ENCODE results near the gene OS9. TPM values are rescaled to one million over a fixed set of nuclear protein-coding genes. Genes with fewer than 3 reads are reported as not detected.
"Not testable (repeated sequence)": the region's sequence is repeated elsewhere in the genome, so short reads cannot be mapped to it uniquely, and the experiment has no call there.

Gene OS9
- total RNA-seq, 1 experiment from 2014 or later = 186 TPM

DNA sequence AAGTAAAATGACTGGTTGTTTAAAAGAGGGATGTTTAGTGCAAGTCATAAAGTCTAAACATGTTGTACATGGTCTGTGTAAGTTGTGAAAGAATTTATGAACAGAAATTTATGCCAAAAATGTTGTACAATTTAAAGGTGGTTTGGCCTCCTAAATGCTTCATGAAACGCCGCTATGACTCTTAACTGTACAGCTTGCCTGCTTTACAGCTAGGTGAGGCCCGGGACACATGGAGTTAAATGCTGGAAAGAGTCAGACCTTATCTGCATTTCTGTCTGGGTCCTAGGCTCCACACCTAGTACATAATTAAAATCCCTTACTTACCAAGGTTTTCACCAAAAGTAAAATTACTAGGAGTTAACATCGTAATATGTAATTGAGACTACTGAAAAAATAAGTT, 32.6 kb upstream of the OS9 start:
- Histone ChIP-seq H3K36me3 (ENCODE audit: control insufficient read depth, insufficient read depth, low read length) (no peaks in the 10 kb centered on the region), H3K27ac (ENCODE audit: low read length) (no peak overlapping the region), H3K9me3 (ENCODE audit: control insufficient read depth, insufficient read depth, low read depth, low read length) (peaks cover 6% of the 10 kb centered on the region; the same call in 1 of the 2 replicates), H3K4me3 (ENCODE audit: low read depth in 2 of 2, low read length in 2 of 2) (no peak overlapping the region), H3K4me1 (ENCODE audit: control insufficient read depth, insufficient read depth, low read length) (no peaks in the 10 kb centered on the region), H3K27me3 (ENCODE audit: control insufficient read depth, insufficient read depth, low read length) (no peaks in the 10 kb centered on the region)
- CTCF ChIA-PET = no interaction called here
- in situ Hi-C loops (cut with HindIII; ENCODE audit: low pct_unique_long_range_greater_than_20kb, low sequenced_read_pairs) (no loop called here), intact Hi-C loops (cut with micrococcal nuclease; ENCODE audit: unreplicated experiment) (no loop called here)
- POLR2A ChIA-PET = interaction anchor here (0.6 kb wide), 1 partner anchor 26 kb away, joined by 4 read pairs; no protein-coding TSS in a partner anchor
- DNase-seq (ENCODE audit: low read depth, low spot score) (no peak), ATAC-seq (no peak)
- TF ChIP-seq SIN3A (IDR thresholded peaks at IDR 0.05; ENCODE audit: borderline replicate concordance, insufficient read depth, low read depth, low read length) (no peak), TCF7L2 (IDR thresholded peaks at IDR 0.05; ENCODE audit: low read depth, low read length) (no peak)
- no TSS peak for BruUV-seq (replicated peaks)

DNA sequence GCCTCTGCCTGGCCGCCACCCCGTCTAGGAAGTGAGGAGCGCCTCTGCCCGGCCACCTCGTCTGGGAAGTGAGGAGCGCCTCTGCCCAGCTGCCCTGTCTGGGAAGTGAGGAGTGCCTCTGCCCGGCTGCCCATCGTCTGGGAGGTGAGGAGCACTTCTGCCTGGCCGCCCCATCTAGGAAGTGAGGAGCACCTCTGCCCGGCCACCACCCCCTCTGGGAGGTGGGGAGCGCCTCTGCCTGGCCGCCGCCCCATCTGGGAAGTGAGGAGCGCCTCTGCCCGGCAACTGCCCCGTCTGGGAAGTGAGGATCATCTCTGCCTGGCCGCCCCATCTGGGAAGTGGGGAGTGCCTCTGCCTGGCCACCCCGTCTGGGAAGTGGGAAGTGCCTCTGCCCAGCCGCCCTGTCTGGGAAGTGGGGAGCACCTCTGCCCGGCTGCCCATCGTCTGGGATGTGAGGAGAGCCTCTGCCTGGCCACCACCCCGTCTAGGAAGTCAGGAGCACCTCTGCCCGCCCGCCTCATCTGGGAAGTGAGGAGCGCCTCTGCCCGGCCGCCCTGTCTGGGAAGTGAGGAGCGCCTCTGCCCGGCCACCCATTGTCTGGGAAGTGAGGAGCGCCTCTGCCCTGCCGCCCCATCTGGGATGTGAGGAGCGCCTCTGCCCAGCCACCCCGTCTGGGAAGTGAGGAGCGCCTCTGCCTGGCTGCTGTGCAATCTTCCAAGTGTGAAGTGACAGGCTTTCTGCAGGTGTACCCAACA, 28.7 kb upstream of the OS9 start:
- H3K4me3 ChIP-seq (ENCODE audit: low read depth in 2 of 2, low read length in 2 of 2); H3K4me1 ChIP-seq (ENCODE audit: control insufficient read depth, insufficient read depth, low read length); H3K27ac ChIP-seq (ENCODE audit: low read length); H3K27me3 ChIP-seq (ENCODE audit: control insufficient read depth, insufficient read depth, low read length); CTCF ChIA-PET; ATAC-seq; in situ Hi-C loops (cut with HindIII; ENCODE audit: low pct_unique_long_range_greater_than_20kb, low sequenced_read_pairs); intact Hi-C loops (cut with micrococcal nuclease; ENCODE audit: unreplicated experiment); H3K9me3 ChIP-seq (ENCODE audit: control insufficient read depth, insufficient read depth, low read depth, low read length); DNase-seq (ENCODE audit: low read depth, low spot score); H3K36me3 ChIP-seq (ENCODE audit: control insufficient read depth, insufficient read depth, low read length); BruUV-seq (replicated peaks); POLR2A ChIA-PET: not testable (repeated sequence)

DNA sequence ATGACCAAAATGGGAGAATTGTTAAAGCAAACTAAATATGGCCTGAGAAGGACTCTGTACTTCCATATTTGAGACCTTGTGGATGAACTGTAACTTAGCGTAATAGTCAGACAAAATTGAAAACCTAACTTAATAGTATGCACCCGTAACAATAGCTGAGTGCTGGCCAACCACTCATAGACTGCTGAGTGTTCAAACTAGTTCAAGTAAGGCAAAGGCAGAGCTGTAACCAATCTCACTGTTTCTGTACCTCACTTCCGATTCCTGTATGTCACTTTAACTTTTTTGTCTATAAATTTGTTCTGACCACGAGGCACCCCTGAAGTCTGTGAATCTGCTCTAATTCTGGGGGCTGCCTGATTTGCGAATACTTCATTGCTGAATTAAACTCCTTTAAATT, 27.0 kb upstream of the OS9 start:
- ATAC-seq (no peak), DNase-seq (ENCODE audit: low read depth, low spot score) (no peak)
- no peak overlapping the region for H3K4me3 ChIP-seq (ENCODE audit: low read depth in 2 of 2, low read length in 2 of 2)
- no peak overlapping the region for H3K27ac ChIP-seq (ENCODE audit: low read length)
- in situ Hi-C loops (cut with HindIII; ENCODE audit: low pct_unique_long_range_greater_than_20kb, low sequenced_read_pairs) (no loop called here), intact Hi-C loops (cut with micrococcal nuclease; ENCODE audit: unreplicated experiment) (no loop called here)
- H3K36me3 ChIP-seq (ENCODE audit: control insufficient read depth, insufficient read depth, low read length) = no peaks in the 10 kb centered on the region
- CTCF ChIA-PET = interaction anchor here (0.7 kb wide), 1 partner anchor 69 kb away, joined by 3 read pairs; no protein-coding TSS in a partner anchor
- 0 out of 2 replicates have a peak, but pooled peaks cover under 1% of the 10 kb centered on the region for H3K9me3 ChIP-seq (ENCODE audit: control insufficient read depth, insufficient read depth, low read depth, low read length)
- H3K27me3 ChIP-seq (ENCODE audit: control insufficient read depth, insufficient read depth, low read length) = no peaks in the 10 kb centered on the region
- no TSS peak for BruUV-seq (replicated peaks)
- POLR2A ChIA-PET = no interaction called here
- no peaks in the 10 kb centered on the region for H3K4me1 ChIP-seq (ENCODE audit: control insufficient read depth, insufficient read depth, low read length)
- TF ChIP-seq, protein P1, sequence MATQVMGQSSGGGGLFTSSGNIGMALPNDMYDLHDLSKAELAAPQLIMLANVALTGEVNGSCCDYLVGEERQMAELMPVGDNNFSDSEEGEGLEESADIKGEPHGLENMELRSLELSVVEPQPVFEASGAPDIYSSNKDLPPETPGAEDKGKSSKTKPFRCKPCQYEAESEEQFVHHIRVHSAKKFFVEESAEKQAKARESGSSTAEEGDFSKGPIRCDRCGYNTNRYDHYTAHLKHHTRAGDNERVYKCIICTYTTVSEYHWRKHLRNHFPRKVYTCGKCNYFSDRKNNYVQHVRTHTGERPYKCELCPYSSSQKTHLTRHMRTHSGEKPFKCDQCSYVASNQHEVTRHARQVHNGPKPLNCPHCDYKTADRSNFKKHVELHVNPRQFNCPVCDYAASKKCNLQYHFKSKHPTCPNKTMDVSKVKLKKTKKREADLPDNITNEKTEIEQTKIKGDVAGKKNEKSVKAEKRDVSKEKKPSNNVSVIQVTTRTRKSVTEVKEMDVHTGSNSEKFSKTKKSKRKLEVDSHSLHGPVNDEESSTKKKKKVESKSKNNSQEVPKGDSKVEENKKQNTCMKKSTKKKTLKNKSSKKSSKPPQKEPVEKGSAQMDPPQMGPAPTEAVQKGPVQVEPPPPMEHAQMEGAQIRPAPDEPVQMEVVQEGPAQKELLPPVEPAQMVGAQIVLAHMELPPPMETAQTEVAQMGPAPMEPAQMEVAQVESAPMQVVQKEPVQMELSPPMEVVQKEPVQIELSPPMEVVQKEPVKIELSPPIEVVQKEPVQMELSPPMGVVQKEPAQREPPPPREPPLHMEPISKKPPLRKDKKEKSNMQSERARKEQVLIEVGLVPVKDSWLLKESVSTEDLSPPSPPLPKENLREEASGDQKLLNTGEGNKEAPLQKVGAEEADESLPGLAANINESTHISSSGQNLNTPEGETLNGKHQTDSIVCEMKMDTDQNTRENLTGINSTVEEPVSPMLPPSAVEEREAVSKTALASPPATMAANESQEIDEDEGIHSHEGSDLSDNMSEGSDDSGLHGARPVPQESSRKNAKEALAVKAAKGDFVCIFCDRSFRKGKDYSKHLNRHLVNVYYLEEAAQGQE (IDR thresholded peaks at IDR 0.05; ENCODE audit: insufficient read depth in 1 of 2, low read depth in 2 of 2, low read length in 1 of 2) = no peak
- TF ChIP-seq TCF7L2 (IDR thresholded peaks at IDR 0.05; ENCODE audit: low read depth, low read length) (no peak), SIN3A (IDR thresholded peaks at IDR 0.05; ENCODE audit: borderline replicate concordance, insufficient read depth, low read depth, low read length) (no peak)
- TF ChIP-seq, protein P2, sequence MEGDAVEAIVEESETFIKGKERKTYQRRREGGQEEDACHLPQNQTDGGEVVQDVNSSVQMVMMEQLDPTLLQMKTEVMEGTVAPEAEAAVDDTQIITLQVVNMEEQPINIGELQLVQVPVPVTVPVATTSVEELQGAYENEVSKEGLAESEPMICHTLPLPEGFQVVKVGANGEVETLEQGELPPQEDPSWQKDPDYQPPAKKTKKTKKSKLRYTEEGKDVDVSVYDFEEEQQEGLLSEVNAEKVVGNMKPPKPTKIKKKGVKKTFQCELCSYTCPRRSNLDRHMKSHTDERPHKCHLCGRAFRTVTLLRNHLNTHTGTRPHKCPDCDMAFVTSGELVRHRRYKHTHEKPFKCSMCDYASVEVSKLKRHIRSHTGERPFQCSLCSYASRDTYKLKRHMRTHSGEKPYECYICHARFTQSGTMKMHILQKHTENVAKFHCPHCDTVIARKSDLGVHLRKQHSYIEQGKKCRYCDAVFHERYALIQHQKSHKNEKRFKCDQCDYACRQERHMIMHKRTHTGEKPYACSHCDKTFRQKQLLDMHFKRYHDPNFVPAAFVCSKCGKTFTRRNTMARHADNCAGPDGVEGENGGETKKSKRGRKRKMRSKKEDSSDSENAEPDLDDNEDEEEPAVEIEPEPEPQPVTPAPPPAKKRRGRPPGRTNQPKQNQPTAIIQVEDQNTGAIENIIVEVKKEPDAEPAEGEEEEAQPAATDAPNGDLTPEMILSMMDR (IDR thresholded peaks at IDR 0.05) = no peak

DNA sequence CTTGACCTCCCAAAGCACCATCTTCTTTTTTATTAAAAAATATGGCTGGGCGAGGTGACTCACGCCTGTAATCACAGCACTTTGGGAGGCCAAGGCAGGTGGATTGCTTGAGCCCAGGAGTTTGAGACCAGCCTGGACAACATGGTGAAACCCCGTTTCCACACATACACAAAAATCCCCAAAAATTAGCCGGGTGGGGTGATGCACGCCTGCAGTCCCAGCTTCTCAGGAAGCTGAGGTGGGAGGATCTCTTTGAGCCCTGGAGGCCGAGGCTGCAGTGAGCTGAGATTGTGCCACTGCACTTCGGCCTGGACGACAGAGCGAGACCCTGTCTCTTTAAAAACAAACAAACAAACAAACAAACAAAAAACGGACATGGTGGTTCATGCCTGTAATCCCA, 24.2 kb upstream of the OS9 start:
- H3K27me3 ChIP-seq (ENCODE audit: control insufficient read depth, insufficient read depth, low read length) = not testable (repeated sequence)

DNA sequence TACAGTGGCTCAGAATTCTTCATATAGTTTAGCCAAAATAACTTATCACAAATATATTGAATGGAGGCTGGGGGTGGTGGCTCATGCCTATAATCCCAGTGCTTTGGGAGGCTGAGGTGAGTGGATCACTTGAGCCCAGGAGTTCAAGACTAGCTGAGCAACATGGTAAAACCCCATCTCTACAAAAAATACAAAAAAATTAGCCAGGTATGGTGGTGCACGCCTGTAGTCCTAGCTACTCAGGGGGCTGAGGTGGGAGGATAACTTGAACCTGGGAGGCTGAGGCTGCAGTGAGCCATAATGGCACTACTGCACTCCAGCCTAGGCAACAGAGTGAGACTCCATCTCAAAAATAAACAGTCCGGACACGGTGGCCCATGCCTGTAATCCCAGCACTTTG, 22.1 kb upstream of the OS9 start:
- DNase-seq (ENCODE audit: low read depth, low spot score); H3K27ac ChIP-seq (ENCODE audit: low read length); H3K4me3 ChIP-seq (ENCODE audit: low read depth in 2 of 2, low read length in 2 of 2); intact Hi-C loops (cut with micrococcal nuclease; ENCODE audit: unreplicated experiment); H3K9me3 ChIP-seq (ENCODE audit: control insufficient read depth, insufficient read depth, low read depth, low read length); H3K4me1 ChIP-seq (ENCODE audit: control insufficient read depth, insufficient read depth, low read length); ATAC-seq; CTCF ChIA-PET; BruUV-seq (replicated peaks); in situ Hi-C loops (cut with HindIII; ENCODE audit: low pct_unique_long_range_greater_than_20kb, low sequenced_read_pairs); H3K27me3 ChIP-seq (ENCODE audit: control insufficient read depth, insufficient read depth, low read length); H3K36me3 ChIP-seq (ENCODE audit: control insufficient read depth, insufficient read depth, low read length); POLR2A ChIA-PET: not testable (repeated sequence)

More for the DNA sequence above, 24.2 kb upstream of the OS9 start:
- BruUV-seq (replicated peaks); in situ Hi-C loops (cut with HindIII; ENCODE audit: low pct_unique_long_range_greater_than_20kb, low sequenced_read_pairs); intact Hi-C loops (cut with micrococcal nuclease; ENCODE audit: unreplicated experiment); H3K9me3 ChIP-seq (ENCODE audit: control insufficient read depth, insufficient read depth, low read depth, low read length); H3K4me3 ChIP-seq (ENCODE audit: low read depth in 2 of 2, low read length in 2 of 2); H3K27ac ChIP-seq (ENCODE audit: low read length); DNase-seq (ENCODE audit: low read depth, low spot score); CTCF ChIA-PET; POLR2A ChIA-PET; ATAC-seq; H3K4me1 ChIP-seq (ENCODE audit: control insufficient read depth, insufficient read depth, low read length); H3K36me3 ChIP-seq (ENCODE audit: control insufficient read depth, insufficient read depth, low read length): not testable (repeated sequence)
